GM12874 (cell line): ENCODE data around the gene ADCY2.

Experiments used
- TF ChIP-seq, protein P1 (sequence below): IDR thresholded peaks from 2 replicates; pipeline ENCODE4 v1.5.1; 2011; ENCODE audit warnings: low read depth, mild to moderate bottlenecking, control low read depth, low read length, moderate library complexity; ENCODE audit not compliant: insufficient read depth

The ADCY2 gene

DNA sequence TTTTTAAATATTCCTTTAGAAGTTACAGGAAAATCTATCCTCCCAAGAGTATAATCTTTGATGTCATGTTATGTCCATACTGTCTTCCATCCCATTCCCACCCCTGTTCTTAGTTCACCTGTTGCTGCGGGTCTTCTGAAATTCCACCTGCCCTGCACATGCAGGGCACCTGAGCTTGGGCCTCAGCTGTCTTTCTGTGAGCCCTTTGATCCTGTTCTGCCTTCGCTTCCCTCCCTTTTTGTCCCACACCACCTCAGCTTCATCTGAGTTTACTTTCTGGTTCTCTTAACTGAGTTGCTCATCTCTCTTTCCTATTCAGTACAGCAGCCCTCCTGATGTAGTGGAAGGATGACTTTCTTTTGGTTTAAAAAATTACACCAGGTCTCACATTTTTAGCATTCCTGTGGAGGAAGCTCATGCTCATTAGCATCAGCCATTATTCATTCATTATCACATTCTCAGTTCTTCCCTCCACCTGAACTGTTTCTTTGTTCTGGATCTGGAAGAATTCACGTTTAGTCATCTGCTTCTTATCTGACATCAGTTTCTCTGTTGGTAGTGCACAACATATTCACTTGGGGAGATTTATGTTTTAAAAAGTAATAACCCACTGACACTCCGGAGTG lies 211.0 kb downstream of the ADCY2 start:
- TF ChIP-seq, protein P1, sequence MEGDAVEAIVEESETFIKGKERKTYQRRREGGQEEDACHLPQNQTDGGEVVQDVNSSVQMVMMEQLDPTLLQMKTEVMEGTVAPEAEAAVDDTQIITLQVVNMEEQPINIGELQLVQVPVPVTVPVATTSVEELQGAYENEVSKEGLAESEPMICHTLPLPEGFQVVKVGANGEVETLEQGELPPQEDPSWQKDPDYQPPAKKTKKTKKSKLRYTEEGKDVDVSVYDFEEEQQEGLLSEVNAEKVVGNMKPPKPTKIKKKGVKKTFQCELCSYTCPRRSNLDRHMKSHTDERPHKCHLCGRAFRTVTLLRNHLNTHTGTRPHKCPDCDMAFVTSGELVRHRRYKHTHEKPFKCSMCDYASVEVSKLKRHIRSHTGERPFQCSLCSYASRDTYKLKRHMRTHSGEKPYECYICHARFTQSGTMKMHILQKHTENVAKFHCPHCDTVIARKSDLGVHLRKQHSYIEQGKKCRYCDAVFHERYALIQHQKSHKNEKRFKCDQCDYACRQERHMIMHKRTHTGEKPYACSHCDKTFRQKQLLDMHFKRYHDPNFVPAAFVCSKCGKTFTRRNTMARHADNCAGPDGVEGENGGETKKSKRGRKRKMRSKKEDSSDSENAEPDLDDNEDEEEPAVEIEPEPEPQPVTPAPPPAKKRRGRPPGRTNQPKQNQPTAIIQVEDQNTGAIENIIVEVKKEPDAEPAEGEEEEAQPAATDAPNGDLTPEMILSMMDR = no peak

DNA sequence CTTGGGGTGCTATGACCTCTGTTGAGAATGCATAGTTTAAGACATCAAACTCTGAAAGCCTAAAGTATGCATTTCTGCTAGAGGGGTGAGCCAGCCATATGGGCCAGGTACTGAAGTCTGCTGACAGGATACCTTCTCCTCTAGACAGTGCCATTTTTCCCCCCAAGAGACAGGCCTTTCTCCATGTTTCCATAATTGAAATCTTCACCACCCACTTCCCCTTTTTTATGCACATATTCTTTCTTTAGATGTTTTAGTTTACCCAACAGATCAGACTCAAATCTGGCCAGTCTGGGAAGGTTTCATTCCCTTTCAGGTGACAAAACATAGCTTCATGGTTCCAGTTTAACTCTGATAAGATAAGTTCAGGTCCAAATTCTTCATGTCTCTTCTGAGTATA lies 212.8 kb downstream of the ADCY2 start:
- TF ChIP-seq, protein P1 = no peak

DNA sequence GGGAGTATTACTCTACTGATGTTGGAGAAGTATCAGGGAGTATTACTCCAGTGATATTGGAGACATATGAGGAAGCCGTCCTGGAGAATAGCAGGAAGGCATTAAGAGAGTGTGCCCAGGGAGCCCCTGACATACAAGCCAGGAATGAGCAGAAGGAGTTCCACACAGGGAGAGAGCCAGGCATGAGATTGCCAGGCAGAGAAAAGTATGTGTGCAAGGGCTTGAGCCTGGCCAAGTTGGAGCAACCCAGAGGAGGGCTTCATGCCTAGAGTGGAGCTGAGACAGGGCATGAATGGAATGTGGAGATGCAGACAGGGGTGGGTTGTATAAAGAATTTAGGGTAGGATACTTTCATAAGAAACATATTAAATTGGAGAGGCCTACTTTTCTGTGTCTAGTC lies 213.8 kb downstream of the ADCY2 start:
- TF ChIP-seq, protein P1 = no peak

DNA sequence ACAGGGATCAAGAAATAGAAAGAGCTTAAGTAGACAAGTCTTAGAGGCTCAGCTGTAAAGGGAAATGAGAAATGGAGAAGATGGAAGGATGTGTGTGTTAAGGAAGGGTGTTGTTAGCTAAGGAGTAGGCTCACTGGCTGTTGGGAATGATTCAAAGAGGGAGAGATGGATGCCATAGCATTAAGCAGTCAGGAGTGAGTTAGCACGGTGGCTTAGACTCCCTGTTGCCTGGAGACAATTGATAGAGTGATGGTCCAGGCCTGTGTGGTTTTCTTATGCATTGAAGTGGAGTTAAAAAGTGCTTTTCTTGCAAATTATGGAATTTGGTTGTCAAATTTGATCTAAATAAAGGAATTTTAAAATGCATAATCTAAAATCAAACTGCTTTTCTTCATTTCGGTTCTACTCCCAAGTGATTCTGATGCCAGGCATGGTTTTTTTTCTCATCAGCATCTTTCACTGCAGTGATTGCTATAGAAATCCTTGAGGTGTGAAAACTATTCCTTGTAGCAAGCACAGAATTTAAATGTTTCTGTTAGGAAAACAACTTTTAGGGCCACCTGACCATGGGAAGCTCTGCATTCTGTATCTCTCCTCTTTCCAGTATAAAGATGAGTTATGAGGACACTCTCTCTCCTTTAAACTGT lies 214.7 kb downstream of the ADCY2 start:
- TF ChIP-seq, protein P1 = no peak

DNA sequence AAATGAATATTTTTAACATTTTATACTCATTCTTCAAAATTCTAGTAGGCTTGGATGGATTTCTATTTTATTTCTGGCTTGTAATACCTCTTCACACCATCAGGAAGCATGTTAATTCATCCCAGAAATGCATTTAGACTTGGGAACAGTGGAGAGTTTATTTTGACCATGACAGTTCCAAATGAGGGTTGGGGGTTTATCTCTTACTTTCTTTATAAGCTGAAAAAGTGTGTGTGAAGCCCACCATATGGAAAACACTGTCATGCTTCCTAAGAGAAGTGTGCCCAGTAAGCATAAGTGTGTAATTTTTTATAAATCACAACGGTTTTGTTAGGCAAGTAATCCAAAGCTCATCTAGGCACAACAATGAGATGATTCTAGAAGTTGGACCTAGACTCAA lies 215.6 kb downstream of the ADCY2 start:
- TF ChIP-seq, protein P1 = no peak

DNA sequence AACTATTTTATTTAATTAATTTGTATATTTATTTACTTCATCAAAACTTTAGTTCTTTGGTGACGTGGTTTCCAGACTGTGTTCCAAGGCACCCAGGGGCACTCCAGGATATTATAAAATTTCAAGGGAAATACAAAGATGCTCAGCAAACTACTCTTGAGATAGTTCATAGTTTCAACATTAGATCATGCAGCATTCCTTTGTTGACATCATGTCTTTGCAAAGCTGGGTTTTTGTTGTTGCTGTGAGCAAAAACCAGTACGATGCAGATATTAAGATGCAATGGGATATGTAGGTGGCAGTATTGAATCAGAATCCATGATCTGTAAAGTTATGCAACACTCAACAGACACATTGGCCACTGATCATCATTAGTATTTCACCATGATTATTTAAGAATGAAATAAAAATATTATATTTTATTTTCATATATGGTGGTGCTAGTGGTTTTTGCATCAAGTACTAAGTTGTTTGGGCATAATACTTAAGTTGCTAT lies 219.7 kb downstream of the ADCY2 start:
- TF ChIP-seq, protein P1 = no peak

DNA sequence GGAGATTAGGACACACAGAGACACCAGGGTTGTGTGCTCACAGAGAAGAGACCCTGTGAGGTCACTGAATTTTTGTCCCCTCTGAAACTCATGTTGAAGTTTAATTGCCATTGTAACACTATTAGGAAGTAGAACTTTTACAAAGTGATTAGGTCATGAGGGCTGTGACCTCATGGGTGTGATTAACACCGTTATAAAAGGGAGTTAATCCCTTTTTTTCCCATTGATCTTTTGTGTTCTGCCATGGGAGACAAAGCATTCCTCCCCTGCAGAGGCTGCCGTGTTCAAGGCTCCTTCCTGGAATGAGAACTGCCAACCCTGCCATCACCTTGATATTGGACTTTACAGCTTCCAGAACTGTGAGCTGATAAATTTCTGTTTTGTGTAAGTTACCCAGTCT lies 221.0 kb downstream of the ADCY2 start:
- TF ChIP-seq, protein P1 = no peak
